Tibial nerve (tissue), 4 donors: ENCODE data around the gene TKFC. TPM values are rescaled to one million over a fixed set of nuclear protein-coding genes. Genes with fewer than 3 reads are reported as not detected.
"Not testable (repeated sequence)": the region's sequence is repeated elsewhere in the genome, so short reads cannot be mapped to it uniquely, and the experiment has no call there.

ENCODE experiments used
- DNase-seq, 2 donors: peaks; one replicate each; pipeline ENCODE4 v3.0.0-alpha.2; 2019; ENCODE audit warnings: low spot score in 2 of 2
- H3K27ac ChIP-seq, 4 donors: fragments of 200-600 bp; sonication (generic) in 3 of 4; one replicate each; pipeline ENCODE4 v1.5.1; 2017 to 2019; ENCODE audit warnings: mild to moderate bottlenecking in 1 of 4
- H3K27me3 ChIP-seq, 2 donors: fragments of 200-600 bp; sonication (generic) in 1 of 2; one replicate each; pipeline versions ENCODE4 v1.5.1 to v1.6.0; 2017 to 2019
- H3K36me3 ChIP-seq, 3 donors: fragments of 200-600 bp; sonication (generic); one replicate each; pipeline ENCODE4 v1.5.1; 2018 to 2019
- H3K4me1 ChIP-seq, 4 donors: fragments of 200-600 bp; sonication (generic) in 3 of 4; one replicate each; pipeline ENCODE4 v1.5.1; 2017 to 2019
- H3K4me3 ChIP-seq, 4 donors: fragments of 200-600 bp; sonication (generic) in 3 of 4; one replicate each; pipeline ENCODE4 v1.5.1; 2017 to 2019; ENCODE audit warnings: mild to moderate bottlenecking in 1 of 4, moderate library complexity in 1 of 4
- H3K9me3 ChIP-seq, 4 donors: fragments of 200-600 bp; sonication (generic) in 3 of 4; one replicate each; pipeline ENCODE4 v1.5.1; 2017 to 2019
- CTCF ChIP-seq, 5 experiments: fragments of 200-600 bp in 3 of 5; fragments of 450-650 bp in 2 of 5; sonication (generic) in 3 of 5; IDR thresholded peaks; one replicate each; pipeline ENCODE4 v1.5.1; 2016 to 2019; ENCODE audit warnings: antibody characterized with exemption in 5 of 5, mild to moderate bottlenecking in 3 of 5, moderate library complexity in 2 of 5
- EP300 ChIP-seq, 2 donors: sonication (generic); formaldehyde crosslinking; IDR thresholded peaks; one replicate each; pipeline ENCODE4 v1.6.1; 2017; ENCODE audit warnings: antibody characterized with exemption in 2 of 2, mild to moderate bottlenecking in 1 of 2
- POLR2A ChIP-seq, 2 donors: fragments of 450-650 bp; IDR thresholded peaks; one replicate each; pipeline ENCODE4 v1.6.1; 2017; ENCODE audit warnings: antibody characterized with exemption in 2 of 2, mild to moderate bottlenecking in 2 of 2, moderate library complexity in 2 of 2
- WGBS, 2 donors: methylation state at CpG; one replicate each; pipeline ENCODE4 v1.1.5; 2018; 5-methylcytosine and 5-hydroxymethylcytosine counted together
- total RNA-seq, 4 donors: library from RNA; depleted of rRNA; stranded (reverse); fragments of >200 nt; gene quantifications; one replicate each; pipeline ENCODE4 v1.1.0, GENCODE V29; 2016

TKFC gene
- total RNA-seq, 4 donors from 2014 or later: 15.0 to 39.6 (median 24.5) TPM

- Histone ChIP-seq H3K4me3 (no peak overlapping the region), H3K9me3 (no peaks in the 10 kb centered on the region), H3K27ac (peak overlapping the region in 1 of 4 donors; percentile 6), H3K27me3 (no peaks in the 10 kb centered on the region), H3K4me1 (peaks cover 0 to 27% (median 2%) of the 10 kb centered on the region in 4 donors), H3K36me3 (peaks cover 2 to 72% (median 10%) of the 10 kb centered on the region in 3 donors)
- WGBS, 2 donors: 76 to 78% methylated on average over 8 of the region's 8 CpGs
- TF ChIP-seq CTCF (IDR thresholded peaks at IDR 0.05) (no peak), EP300 (IDR thresholded peaks at IDR 0.05) (no peak), POLR2A (IDR thresholded peaks at IDR 0.05) (no peak)
- DNase-seq: no peak
Measured at GRCh38 chr11:61372659-61373420, 39.8 kb downstream of the TKFC start.

GRCh38 chr11:61375761-61376108 lies 42.7 kb downstream of the TKFC start:
- DNase-seq: peak in 1 of 2 donors; percentile 36
- 83 to 89% methylated on average over 6 of the region's 6 CpGs for WGBS, 2 donors
- H3K9me3 ChIP-seq: no peaks in the 10 kb centered on the region
- peaks cover 0 to 22% (median 0%) of the 10 kb centered on the region in 4 donors for H3K4me1 ChIP-seq
- TF ChIP-seq POLR2A (IDR thresholded peaks at IDR 0.05) (no peak), EP300 (IDR thresholded peaks at IDR 0.05) (peak in 1 of 2 donors; percentile 52), CTCF (IDR thresholded peaks at IDR 0.05) (no peak)
- no peak overlapping the region for H3K27ac ChIP-seq
- H3K27me3 ChIP-seq: no peaks in the 10 kb centered on the region
- H3K4me3 ChIP-seq: no peak overlapping the region
- peaks cover 0 to 43% (median 0%) of the 10 kb centered on the region in 3 donors for H3K36me3 ChIP-seq

- no peak for TF ChIP-seq POLR2A (IDR thresholded peaks at IDR 0.05)
- no peak for TF ChIP-seq EP300 (IDR thresholded peaks at IDR 0.05)
- no peak for TF ChIP-seq CTCF (IDR thresholded peaks at IDR 0.05)
- no peak overlapping the region for H3K4me3 ChIP-seq
- no peak overlapping the region for H3K27ac ChIP-seq
- 87 to 92% methylated on average over 6 of the region's 6 CpGs for WGBS, 2 donors
- H3K9me3 ChIP-seq: no peaks in the 10 kb centered on the region
- H3K36me3 ChIP-seq: peaks cover 0 to 33% (median 0%) of the 10 kb centered on the region in 3 donors
- no peak for DNase-seq
- H3K27me3 ChIP-seq: no peaks in the 10 kb centered on the region
- peaks cover 0 to 20% (median 0%) of the 10 kb centered on the region in 4 donors for H3K4me1 ChIP-seq
Measured at GRCh38 chr11:61377461-61378160, 44.6 kb downstream of the TKFC start.

- TF ChIP-seq POLR2A (IDR thresholded peaks at IDR 0.05) (no peak), EP300 (IDR thresholded peaks at IDR 0.05) (peak; percentile 11 to 90)
- 71 to 78% methylated on average over 5 of the region's 5 CpGs for WGBS, 2 donors
- Histone ChIP-seq H3K27me3 (no peaks in the 10 kb centered on the region), H3K9me3 (no peaks in the 10 kb centered on the region), H3K4me1 (peaks cover 0 to 15% (median 0%) of the 10 kb centered on the region in 4 donors), H3K4me3 (no peak overlapping the region), H3K27ac (peak overlapping the region in 3 of 4 donors; percentile 46 to 80 (median 50)), H3K36me3 (peaks cover 0 to 33% (median 0%) of the 10 kb centered on the region in 3 donors)
- peak; percentile 37 to 74 for DNase-seq
Measured at GRCh38 chr11:61378713-61379313, 45.8 kb downstream of the TKFC start.

- Histone ChIP-seq H3K4me3 (no peak overlapping the region), H3K9me3 (no peaks in the 10 kb centered on the region), H3K36me3 (peaks cover 0 to 15% (median 0%) of the 10 kb centered on the region in 3 donors), H3K4me1 (peaks cover 0 to 22% (median 2%) of the 10 kb centered on the region in 4 donors), H3K27me3 (no peaks in the 10 kb centered on the region), H3K27ac (no peak overlapping the region)
- WGBS, 2 donors: 96 to 97% methylated on average over 9 of the region's 9 CpGs
- no peak for DNase-seq
- TF ChIP-seq CTCF (IDR thresholded peaks at IDR 0.05) (no peak), EP300 (IDR thresholded peaks at IDR 0.05) (no peak), POLR2A (IDR thresholded peaks at IDR 0.05) (no peak)
Measured at GRCh38 chr11:61380884-61381283, 47.9 kb downstream of the TKFC start.

- not testable (repeated sequence) for H3K27me3 ChIP-seq, H3K9me3 ChIP-seq, DNase-seq, H3K27ac ChIP-seq, H3K36me3 ChIP-seq, H3K4me3 ChIP-seq
- H3K4me1 ChIP-seq: peaks cover 0 to 18% (median 2%) of the 10 kb centered on the region in 4 donors
- WGBS, 2 donors: 93 to 99% methylated on average over 5 of the region's 5 CpGs
Measured at GRCh38 chr11:61383859-61384258, 50.8 kb downstream of the TKFC start.
